ENCODE results near the gene SRP54.

DNA sequence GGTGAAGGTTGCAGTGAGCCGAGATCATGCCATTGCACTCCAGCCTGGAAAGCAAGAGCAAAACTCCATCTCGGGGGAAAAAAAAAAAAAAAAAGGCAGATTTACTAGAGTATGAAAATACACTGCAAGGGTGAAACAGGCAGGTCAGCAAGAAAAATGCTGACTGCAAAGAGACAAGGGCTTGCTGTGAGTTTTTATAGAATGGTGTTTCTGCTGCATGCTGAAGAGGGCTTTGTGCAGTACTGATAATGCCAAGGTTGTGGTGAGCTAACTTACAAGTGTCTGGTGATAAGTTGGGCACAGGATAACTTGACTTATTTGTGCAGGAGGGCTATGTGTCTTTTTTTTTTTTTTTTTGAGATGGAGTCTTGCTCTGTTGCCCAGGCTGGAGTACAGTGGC lies 25.9 kb upstream of the SRP54 start:
- TF ChIP-seq, protein P1, sequence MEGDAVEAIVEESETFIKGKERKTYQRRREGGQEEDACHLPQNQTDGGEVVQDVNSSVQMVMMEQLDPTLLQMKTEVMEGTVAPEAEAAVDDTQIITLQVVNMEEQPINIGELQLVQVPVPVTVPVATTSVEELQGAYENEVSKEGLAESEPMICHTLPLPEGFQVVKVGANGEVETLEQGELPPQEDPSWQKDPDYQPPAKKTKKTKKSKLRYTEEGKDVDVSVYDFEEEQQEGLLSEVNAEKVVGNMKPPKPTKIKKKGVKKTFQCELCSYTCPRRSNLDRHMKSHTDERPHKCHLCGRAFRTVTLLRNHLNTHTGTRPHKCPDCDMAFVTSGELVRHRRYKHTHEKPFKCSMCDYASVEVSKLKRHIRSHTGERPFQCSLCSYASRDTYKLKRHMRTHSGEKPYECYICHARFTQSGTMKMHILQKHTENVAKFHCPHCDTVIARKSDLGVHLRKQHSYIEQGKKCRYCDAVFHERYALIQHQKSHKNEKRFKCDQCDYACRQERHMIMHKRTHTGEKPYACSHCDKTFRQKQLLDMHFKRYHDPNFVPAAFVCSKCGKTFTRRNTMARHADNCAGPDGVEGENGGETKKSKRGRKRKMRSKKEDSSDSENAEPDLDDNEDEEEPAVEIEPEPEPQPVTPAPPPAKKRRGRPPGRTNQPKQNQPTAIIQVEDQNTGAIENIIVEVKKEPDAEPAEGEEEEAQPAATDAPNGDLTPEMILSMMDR (IDR thresholded peaks at IDR 0.05) = no peak
- no peak for TF ChIP-seq POLR2AphosphoS5 (IDR thresholded peaks at IDR 0.05)
- no peak for TF ChIP-seq POLR2A (IDR thresholded peaks at IDR 0.05)
- no peak for TF ChIP-seq EP300 (IDR thresholded peaks at IDR 0.05)

Measured in gastroesophageal sphincter (tissue), 3 donors.